Trophoblast cell (in vitro differentiated cells and primary cell): Measurements from ENCODE around the gene RGSL1.
"Not testable (repeated sequence)": the region's sequence is repeated elsewhere in the genome, so short reads cannot be mapped to it uniquely, and the experiment has no call there.

Experiments
- DNase-seq, 2 donors: peaks; one replicate each; pipeline ENCODE4 v3.0.0-alpha.2; 2016
- H2AFZ ChIP-seq: 2 replicates; pipeline ENCODE4 v1.6.1; 2013; ENCODE audit warnings: low read length, moderate library complexity, mild to moderate bottlenecking; ENCODE audit not compliant: insufficient read depth, poor library complexity
- H2AK5ac ChIP-seq: 2 replicates; pipeline ENCODE4 v1.6.1; 2013; ENCODE audit warnings: mild to moderate bottlenecking, low read length
- H2BK120ac ChIP-seq: 2 replicates; pipeline ENCODE4 v1.6.1; 2013; ENCODE audit warnings: low read length, mild to moderate bottlenecking, moderate library complexity; ENCODE audit not compliant: insufficient read depth, poor library complexity
- H2BK12ac ChIP-seq: 2 replicates; pipeline ENCODE4 v1.6.1; 2013; ENCODE audit warnings: mild to moderate bottlenecking, low read length, moderate library complexity
- H2BK5ac ChIP-seq: 2 replicates; pipeline ENCODE4 v1.6.1; 2013; ENCODE audit warnings: low read length, low read depth, moderate library complexity, mild to moderate bottlenecking; ENCODE audit not compliant: poor library complexity
- H3K14ac ChIP-seq: 2 replicates; pipeline ENCODE4 v1.6.1; 2013; ENCODE audit warnings: mild to moderate bottlenecking, low read length
- H3K18ac ChIP-seq: 2 replicates; pipeline ENCODE4 v1.6.1; 2013; ENCODE audit warnings: mild to moderate bottlenecking, low read length
- H3K23ac ChIP-seq: 2 replicates; pipeline ENCODE4 v1.6.1; 2013; ENCODE audit warnings: low read length
- H3K27ac ChIP-seq: 2 replicates; pipeline ENCODE4 v1.5.1; 2013; ENCODE audit warnings: low read depth, mild to moderate bottlenecking, inconsistent platforms, low read length, moderate library complexity
- H3K27me3 ChIP-seq: 2 replicates; pipeline ENCODE4 v1.6.1; 2013; ENCODE audit warnings: inconsistent platforms, mild to moderate bottlenecking, low read length, moderate library complexity; ENCODE audit not compliant: insufficient read depth
- H3K36me3 ChIP-seq, 2 experiments: 1 replicate in 1 of 2; 2 replicates in 1 of 2; pipeline ENCODE4 v1.6.1; 2013; ENCODE audit warnings: low read length in 2 of 2, mild to moderate bottlenecking in 2 of 2, moderate library complexity in 1 of 2; ENCODE audit not compliant: insufficient read depth in 2 of 2, control insufficient read depth in 1 of 2
- H3K4ac ChIP-seq: 2 replicates; pipeline ENCODE4 v1.6.1; 2013; ENCODE audit warnings: low read depth, mild to moderate bottlenecking, low read length, moderate library complexity
- H3K4me1 ChIP-seq, 2 experiments: 1 replicate in 1 of 2; 2 replicates in 1 of 2; pipeline ENCODE4 v1.6.1; 2013; ENCODE audit warnings: low read length in 2 of 2, mild to moderate bottlenecking in 2 of 2, moderate library complexity in 1 of 2; ENCODE audit not compliant: insufficient read depth in 2 of 2, control insufficient read depth in 1 of 2
- H3K4me2 ChIP-seq: 2 replicates; pipeline ENCODE4 v1.6.1; 2013; ENCODE audit warnings: inconsistent platforms, mild to moderate bottlenecking, low read length, moderate library complexity
- H3K4me3 ChIP-seq: 2 replicates; pipeline ENCODE4 v1.5.1; 2013; ENCODE audit warnings: mild to moderate bottlenecking, low read depth, low read length, inconsistent platforms
- H3K79me1 ChIP-seq: one replicate; pipeline ENCODE4 v1.6.1; 2013; ENCODE audit warnings: low read length
- H3K79me2 ChIP-seq: 2 replicates; pipeline ENCODE4 v1.6.1; 2013; ENCODE audit warnings: low read length, mild to moderate bottlenecking; ENCODE audit not compliant: control insufficient read depth, insufficient read depth, poor library complexity
- H3K9ac ChIP-seq: 2 replicates; pipeline ENCODE4 v1.6.1; 2013; ENCODE audit warnings: mild to moderate bottlenecking, low read length
- H3K9me3 ChIP-seq: 2 replicates; pipeline ENCODE4 v1.6.1; 2013; ENCODE audit warnings: low read depth, mild to moderate bottlenecking, control low read depth, inconsistent platforms, low read length; ENCODE audit not compliant: insufficient read depth
- H4K12ac ChIP-seq: 2 replicates; pipeline ENCODE4 v1.6.1; 2013; ENCODE audit warnings: low read depth, mild to moderate bottlenecking, low read length, moderate library complexity
- H4K8ac ChIP-seq: 2 replicates; pipeline ENCODE4 v1.6.1; 2013; ENCODE audit warnings: low read depth, mild to moderate bottlenecking, low read length, moderate library complexity
- H4K91ac ChIP-seq: one replicate; pipeline ENCODE4 v1.6.1; 2013; ENCODE audit warnings: low read depth, mild to moderate bottlenecking, low read length, moderate library complexity
- WGBS: extraction: QIAGEN DNeasy Blood & Tissue Kit; methylation state at CpG from one replicate; pipeline ENCODE4 v1.1.7; 2013; ENCODE audit warnings: missing lambda C conversion rate; ENCODE audit not compliant: insufficient read length, insufficient coverage; ENCODE audit errors: extremely low coverage; 5-methylcytosine and 5-hydroxymethylcytosine counted together

Gene RGSL1

DNA sequence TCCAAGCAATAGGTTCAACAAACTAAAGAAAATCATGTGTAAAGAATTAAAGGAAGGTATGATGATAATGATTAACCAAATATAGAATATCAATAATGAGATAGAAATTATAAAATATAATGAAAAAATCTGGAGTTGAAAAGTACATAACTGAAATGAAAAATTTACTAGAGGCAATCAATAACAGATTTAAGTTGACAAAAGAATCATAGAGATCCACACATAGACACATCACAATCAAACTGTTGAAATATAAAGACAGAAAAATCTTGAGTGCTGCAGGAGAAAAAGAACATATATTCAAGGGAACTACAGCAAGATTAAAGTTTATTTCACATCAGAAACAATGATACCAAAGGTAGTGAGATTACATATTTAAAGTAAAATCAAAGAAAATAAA is 75.4 kb downstream of the RGSL1 start:
- no peak overlapping the region for H3K27ac ChIP-seq
- H3K36me3 ChIP-seq: no peaks in the 10 kb centered on the region
- no peak for DNase-seq
- H3K27me3 ChIP-seq: no peaks in the 10 kb centered on the region
- no peaks in the 10 kb centered on the region for H3K79me2 ChIP-seq
- no peak overlapping the region for H4K91ac ChIP-seq
- no peak overlapping the region for H2BK5ac ChIP-seq
- no peak overlapping the region for H3K14ac ChIP-seq
- H2AK5ac ChIP-seq: no peak overlapping the region
- H2BK120ac ChIP-seq: no peak overlapping the region
- H2BK12ac ChIP-seq: no peak overlapping the region
- H2AFZ ChIP-seq: no peak overlapping the region
- no peak overlapping the region for H3K9ac ChIP-seq
- no peak overlapping the region for H3K4me3 ChIP-seq
- H3K4me1 ChIP-seq: no peaks in the 10 kb centered on the region
- no peak overlapping the region for H4K12ac ChIP-seq
- no peak overlapping the region for H3K23ac ChIP-seq
- no peak overlapping the region for H4K8ac ChIP-seq
- H3K4me2 ChIP-seq: no peak overlapping the region
- no peaks in the 10 kb centered on the region for H3K9me3 ChIP-seq
- no peaks in the 10 kb centered on the region for H3K79me1 ChIP-seq
- H3K18ac ChIP-seq: no peak overlapping the region
- no peak overlapping the region for H3K4ac ChIP-seq

DNA sequence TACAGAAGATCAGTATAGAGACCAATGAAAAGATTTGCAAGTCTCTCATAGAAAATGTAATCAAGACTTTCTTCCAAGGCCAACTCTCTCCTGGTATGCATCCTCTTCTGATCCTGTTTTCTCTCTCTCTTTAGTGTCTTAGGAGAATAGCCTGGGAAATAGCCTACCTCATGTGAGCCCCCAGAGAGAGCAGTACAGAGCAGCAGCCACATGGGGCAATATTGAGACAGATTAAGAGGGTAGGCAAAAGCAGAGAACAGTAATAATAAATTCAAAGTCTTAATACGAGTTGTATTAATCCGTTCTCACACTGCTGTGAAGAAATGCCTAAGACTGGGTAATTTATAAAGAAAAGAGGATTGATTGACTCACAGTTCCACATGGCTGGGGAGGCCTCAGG is 77.7 kb downstream of the RGSL1 start:
- H3K9me3 ChIP-seq: no peaks in the 10 kb centered on the region
- H3K9ac ChIP-seq: no peak overlapping the region
- H3K4me2 ChIP-seq: no peak overlapping the region
- DNase-seq: no peak
- no CpG with 5 or more reads among the region's 2 CpGs for WGBS
- no peak overlapping the region for H3K27ac ChIP-seq
- no peak overlapping the region for H3K18ac ChIP-seq
- H4K12ac ChIP-seq: no peak overlapping the region
- H2AK5ac ChIP-seq: no peak overlapping the region
- no peak overlapping the region for H2BK120ac ChIP-seq
- H3K27me3 ChIP-seq: no peaks in the 10 kb centered on the region
- no peak overlapping the region for H2BK12ac ChIP-seq
- no peaks in the 10 kb centered on the region for H3K79me2 ChIP-seq
- H2AFZ ChIP-seq: no peak overlapping the region
- no peak overlapping the region for H4K8ac ChIP-seq
- no peak overlapping the region for H3K4ac ChIP-seq
- H3K4me3 ChIP-seq: no peak overlapping the region
- no peak overlapping the region for H2BK5ac ChIP-seq
- no peaks in the 10 kb centered on the region for H3K79me1 ChIP-seq
- no peaks in the 10 kb centered on the region for H3K36me3 ChIP-seq
- H3K4me1 ChIP-seq: no peaks in the 10 kb centered on the region
- H4K91ac ChIP-seq: no peak overlapping the region
- no peak overlapping the region for H3K14ac ChIP-seq
- no peak overlapping the region for H3K23ac ChIP-seq

DNA sequence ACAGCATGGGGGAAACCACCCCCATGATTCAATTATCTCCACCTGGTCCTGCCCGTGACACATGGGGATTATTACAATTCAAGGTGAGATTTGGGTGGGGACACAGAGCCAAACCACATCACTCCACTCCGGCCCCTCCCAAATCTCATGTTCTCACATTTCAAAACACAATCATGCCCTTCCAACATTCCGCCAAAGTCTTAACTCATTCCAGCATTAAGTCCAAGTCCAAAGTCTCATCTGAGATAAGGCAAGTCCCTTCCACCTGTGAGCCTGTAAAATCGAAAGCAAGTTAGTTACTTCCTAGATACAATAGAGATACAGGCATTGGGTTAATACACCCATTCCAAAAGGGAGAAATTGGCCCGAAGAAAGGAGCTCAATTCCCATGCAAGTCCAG is 78.3 kb downstream of the RGSL1 start:
- not testable (repeated sequence) for H3K4ac ChIP-seq, H3K4me3 ChIP-seq, H4K12ac ChIP-seq, DNase-seq, H3K14ac ChIP-seq, H2BK5ac ChIP-seq, H4K8ac ChIP-seq, H4K91ac ChIP-seq, H3K9me3 ChIP-seq, H3K9ac ChIP-seq, H3K23ac ChIP-seq, H2BK12ac ChIP-seq, H3K79me2 ChIP-seq, H3K79me1 ChIP-seq, H3K18ac ChIP-seq, H2AK5ac ChIP-seq, H2AFZ ChIP-seq, H3K36me3 ChIP-seq, H3K27ac ChIP-seq, H3K27me3 ChIP-seq, H2BK120ac ChIP-seq, H3K4me2 ChIP-seq, H3K4me1 ChIP-seq
- WGBS: no CpG with 5 or more reads among the region's 5 CpGs

DNA sequence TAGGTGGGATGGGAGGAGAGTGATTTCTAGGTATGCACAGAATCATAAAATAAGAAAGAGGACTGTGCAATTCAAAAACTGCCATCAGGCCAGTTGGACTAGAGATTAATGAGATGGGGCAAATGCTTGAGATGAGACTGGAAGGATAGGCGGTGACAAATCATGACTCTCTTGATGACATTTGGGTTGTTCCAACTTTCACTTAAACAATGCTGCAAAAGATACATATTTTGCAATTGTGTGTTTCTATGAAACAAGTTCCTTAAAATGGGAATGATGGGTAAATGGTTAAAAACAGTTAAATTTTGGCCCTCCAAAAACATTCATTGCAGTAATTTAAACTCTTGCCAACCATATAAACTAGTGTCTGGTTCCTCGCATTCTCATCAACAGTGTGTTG is 84.0 kb downstream of the RGSL1 start:
- Histone ChIP-seq H3K9ac (no peak overlapping the region), H2AFZ (no peak overlapping the region), H3K4me3 (no peak overlapping the region), H3K18ac (no peak overlapping the region), H4K12ac (no peak overlapping the region), H3K4ac (no peak overlapping the region), H3K27me3 (no peaks in the 10 kb centered on the region), H2BK120ac (no peak overlapping the region), H3K79me1 (no peaks in the 10 kb centered on the region), H4K91ac (no peak overlapping the region), H2BK5ac (no peak overlapping the region), H3K36me3 (no peaks in the 10 kb centered on the region), H2BK12ac (no peak overlapping the region), H3K4me1 (no peaks in the 10 kb centered on the region), H3K23ac (no peak overlapping the region), H3K27ac (no peak overlapping the region), H4K8ac (no peak overlapping the region), H2AK5ac (no peak overlapping the region), H3K79me2 (no peaks in the 10 kb centered on the region), H3K14ac (no peak overlapping the region), H3K9me3 (no peaks in the 10 kb centered on the region), H3K4me2 (no peak overlapping the region)
- no CpG with 5 or more reads among the region's 2 CpGs for WGBS
- DNase-seq: no peak

DNA sequence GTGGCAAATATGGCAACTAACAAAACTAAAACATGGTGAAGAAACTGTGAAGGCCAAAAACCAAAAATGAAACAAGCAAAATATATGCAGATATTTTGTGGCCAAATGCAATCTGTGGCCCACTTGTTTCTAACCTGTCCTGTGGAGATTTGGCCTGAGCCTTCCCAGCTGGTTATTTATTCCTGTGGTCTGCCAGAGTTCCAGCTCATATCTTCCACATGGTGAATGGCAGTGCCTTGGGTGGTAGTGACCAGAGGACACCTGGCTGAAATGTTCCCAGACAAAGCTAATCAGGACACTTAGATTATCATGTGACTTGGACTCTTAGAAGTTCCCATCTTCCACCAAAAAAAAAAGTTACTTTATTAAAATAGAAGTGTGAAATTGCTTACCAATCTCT is 99.4 kb downstream of the RGSL1 start:
- Histone ChIP-seq H3K79me2 (no peaks in the 10 kb centered on the region), H3K9ac (no peak overlapping the region), H3K27me3 (no peaks in the 10 kb centered on the region), H3K14ac (no peak overlapping the region), H4K8ac (no peak overlapping the region), H3K4me1 (no peaks in the 10 kb centered on the region), H3K18ac (no peak overlapping the region), H3K27ac (no peak overlapping the region), H2BK12ac (no peak overlapping the region), H4K91ac (no peak overlapping the region), H2BK5ac (no peak overlapping the region), H3K23ac (no peak overlapping the region), H3K36me3 (no peaks in the 10 kb centered on the region), H4K12ac (no peak overlapping the region), H3K4me2 (no peak overlapping the region), H2AFZ (no peak overlapping the region), H2AK5ac (no peak overlapping the region), H2BK120ac (no peak overlapping the region), H3K9me3 (no peaks in the 10 kb centered on the region), H3K4ac (no peak overlapping the region), H3K4me3 (no peak overlapping the region), H3K79me1 (no peaks in the 10 kb centered on the region)
- DNase-seq: no peak
